Effector CD8-positive, alpha-beta T cell (primary cell): ENCODE measurements around the gene RIN1.
"Not testable (repeated sequence)": the region's sequence is repeated elsewhere in the genome, so short reads cannot be mapped to it uniquely, and the experiment has no call there.

Experiments used
- DNase-seq: peaks from one replicate; lab custom pipeline; 2025; lab: John Stamatoyannopoulos, UW

RIN1 gene

DNA sequence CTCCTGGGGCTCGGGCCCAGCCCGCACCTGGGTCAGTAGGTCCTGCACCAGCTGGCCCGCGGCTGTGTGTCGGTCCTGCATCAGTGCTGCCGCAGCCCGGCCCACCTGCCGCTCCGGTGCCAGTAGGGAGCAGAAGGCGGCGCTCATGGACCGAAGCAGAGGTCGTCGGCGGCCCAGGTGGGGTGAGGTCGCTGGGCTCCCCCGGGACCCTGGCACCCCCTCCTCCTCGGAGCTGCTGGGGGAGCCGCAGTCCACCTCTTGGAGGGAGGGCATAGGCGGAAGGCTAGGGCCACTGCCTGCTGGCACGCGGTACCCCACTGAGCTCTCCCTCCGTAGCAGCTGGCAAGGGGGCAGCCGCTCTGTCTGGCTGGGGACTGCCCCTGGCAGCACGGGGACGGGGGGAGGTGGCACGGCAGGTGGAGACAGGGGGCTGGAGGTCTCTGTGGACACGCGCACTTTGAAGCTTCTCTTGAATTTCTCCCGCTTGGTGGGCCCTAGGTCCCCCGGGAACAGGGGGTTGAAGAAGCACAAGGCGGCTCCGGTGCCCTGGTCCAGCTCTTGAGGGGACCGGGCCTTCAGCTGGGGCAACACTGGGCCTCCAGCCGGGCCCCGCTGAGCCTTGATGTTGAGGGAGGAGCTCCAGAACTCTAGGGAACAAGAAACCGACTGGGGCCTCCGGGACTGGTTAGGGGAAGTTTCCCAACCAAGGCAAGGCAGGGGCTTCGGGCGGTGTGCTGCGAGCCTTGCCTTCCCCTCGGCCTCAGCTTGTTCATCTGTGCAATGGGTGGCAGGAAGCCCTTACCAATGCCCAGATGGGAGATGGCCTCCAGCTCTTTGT, 1.4 kb downstream of the RIN1 start:
- DNase-seq, result no peak

- DNase-seq, result no peak
Measured at GRCh38 chr11:66333896-66334604, 2.2 kb downstream of the RIN1 start.

DNA sequence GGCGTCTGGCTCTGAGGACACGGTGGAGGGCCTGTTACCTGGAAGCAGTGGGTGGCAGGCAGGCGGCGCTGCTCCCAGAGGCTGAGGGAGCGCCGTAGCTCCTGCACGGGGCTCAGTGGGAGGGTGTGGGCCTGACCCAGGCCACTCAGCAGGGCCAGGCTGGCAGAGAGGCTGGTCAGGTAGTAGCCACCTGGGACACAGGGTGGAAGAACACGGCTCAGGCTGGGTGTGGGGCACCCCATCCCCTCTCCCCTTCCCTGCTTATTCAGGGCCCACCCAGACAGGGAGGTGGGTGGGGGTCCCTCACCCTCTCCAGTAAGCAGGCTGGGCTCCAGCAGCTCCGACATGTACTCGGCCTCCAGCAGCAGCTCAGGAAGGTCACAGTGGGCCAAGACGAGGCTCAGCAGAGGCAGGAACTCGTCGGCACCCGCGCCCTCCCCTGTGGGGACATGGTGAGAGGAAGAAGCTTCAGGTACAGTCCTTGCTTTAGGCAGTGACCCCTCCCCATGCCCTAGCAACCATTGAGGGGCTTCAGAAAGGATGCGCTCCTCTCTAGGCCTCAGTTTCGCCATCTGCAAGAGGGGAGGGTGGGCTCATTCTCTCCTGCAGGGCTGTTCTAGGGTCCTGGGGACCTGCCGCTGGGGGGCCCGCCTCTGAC, 2.9 kb downstream of the RIN1 start:
- DNase-seq, result no peak

GRCh38 chr11:66332371-66333219, 3.6 kb downstream of the RIN1 start:
- DNase-seq, result no peak

DNA sequence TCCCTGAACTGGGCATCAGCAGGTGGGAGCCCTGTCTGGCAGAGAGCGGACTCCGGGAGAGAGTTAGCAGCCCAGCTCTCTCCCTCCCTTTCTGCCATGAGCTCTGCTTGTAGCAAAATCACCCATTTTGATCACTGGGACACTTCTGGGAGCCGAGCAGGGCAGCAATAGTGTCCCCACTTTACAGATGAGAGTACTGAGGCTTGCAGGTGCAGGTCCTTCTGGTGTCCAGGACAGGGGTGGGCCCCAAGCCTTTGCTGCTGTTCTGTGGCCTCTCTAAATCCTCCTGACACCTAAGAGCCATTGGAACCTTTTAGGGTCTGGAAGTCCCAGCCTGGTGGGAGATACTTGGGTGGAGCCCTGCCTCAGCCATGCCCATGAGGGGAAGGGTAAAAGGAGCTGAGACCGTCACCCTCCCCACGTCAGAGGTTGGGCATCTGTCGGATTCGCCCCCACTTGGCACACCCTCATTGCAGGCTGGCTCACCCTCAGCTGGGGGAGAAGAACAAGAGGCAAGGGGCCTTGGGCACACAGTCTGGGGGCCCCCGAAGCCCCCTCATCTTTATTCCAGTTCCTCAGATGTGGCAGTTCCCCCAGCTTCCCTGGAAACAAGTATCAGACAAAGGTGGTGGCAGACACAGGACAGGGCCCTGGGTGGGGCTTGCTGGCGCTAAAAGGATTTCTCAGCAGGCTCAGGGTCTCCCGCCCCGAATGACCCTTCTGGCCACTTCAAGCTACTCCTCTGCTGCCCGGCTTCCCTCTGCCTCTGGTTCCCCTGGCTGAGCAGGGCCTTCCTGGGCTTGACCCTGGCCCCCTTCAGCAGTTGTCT, 4.5 kb downstream of the RIN1 start:
- no peak for DNase-seq

DNA sequence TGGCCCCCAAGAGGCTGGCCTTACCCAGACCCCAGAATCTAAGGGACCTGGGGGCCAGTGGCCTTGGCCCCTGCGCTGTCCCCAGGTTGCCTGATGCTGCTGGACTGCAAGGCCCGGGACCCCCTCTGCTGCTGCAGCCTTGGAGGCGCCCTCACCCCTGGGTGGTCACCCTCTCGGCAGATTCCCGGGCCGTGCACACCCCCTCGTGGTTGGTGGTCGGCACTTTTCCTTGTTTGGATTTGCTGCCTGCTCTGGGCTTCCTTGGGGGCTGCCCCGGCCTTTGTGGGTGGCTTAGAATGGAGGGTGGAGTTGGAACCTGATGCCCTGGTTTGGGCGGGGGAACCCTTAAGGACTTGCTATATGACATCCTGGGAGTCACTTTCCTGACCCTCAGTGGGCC, 5.3 kb downstream of the RIN1 start:
- no peak for DNase-seq

DNA sequence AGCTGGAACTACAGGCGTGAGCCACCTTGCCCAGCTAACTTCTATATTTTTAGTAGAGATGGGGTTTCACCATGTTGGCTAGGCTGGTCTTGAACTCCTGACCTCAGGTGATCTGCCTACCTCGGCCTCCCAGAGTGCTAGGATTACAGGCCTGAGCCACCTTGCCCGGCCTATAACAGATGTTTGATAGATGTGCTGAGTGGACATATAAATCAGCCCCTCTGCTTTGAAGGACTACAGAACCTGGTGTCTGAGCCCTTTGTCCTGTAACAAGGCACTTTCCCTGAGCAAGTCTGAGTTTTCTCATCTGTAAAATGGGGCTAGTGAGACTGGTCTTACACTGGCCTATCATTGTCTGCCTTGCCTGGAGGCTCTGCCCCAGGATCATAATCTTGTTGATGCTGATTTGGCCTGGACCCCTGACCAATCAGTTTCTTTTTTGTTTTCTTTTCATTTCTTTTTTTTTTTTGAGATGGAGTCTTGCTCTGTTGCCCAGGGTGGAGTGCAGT, 7.0 kb downstream of the RIN1 start:
- no peak for DNase-seq

DNA sequence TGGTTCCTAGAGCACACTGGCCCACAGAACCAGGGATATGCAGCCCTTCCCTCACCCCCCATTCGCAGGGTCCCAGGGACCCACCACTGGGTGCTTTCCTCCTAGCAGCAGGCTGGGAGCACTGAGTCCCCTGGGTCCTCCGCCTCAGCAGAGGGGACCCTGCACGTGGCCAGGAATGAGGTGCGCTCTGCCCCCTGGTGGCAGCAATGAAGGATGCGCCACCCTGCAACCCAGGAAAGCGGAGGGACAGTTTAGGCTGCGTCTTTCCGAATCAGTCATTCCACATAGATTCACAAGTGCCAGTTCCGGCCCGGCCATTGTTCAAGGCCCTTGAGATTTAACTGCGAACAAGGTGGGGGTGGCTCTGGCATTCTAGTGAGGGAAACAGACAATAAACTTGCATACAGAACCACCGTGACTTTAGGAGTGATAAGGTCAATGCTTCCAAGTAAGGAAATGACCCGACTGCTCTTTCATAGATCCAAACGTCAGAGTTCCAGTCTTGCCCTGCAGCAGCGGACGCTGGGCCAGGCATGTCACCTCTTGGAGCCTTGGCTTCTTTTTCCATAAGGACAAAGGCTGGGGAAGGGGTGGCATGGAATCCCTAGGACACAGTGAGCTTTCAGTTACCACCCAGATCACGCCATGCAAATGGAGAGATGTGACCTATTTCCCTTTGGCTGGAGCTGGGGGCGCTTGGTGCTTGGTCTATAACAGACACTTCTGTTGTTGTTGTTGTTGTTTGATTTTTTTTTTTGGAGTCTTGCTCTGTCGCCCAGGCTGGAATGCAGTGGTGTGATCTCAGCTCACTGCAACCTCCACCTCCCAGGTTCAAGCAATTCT, 7.7 kb downstream of the RIN1 start:
- DNase-seq, result peak; percentile 71

DNA sequence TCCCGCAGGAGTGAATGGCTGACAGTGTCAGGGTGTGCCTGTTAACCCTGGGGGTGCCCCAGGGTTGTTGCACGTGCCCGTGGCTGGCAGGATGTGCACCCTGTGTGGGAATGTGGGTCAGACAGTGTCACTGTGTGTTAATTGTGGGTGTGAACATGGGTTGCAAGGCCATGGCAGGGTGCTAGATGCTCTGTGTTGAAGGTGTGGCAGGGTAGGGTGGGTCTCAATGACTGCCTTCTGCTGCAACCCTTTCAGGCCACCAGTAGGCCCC, 8.3 kb downstream of the RIN1 start:
- no peak for DNase-seq

- DNase-seq, result no peak
Measured at GRCh38 chr11:66327171-66328030, 8.8 kb downstream of the RIN1 start.

DNA sequence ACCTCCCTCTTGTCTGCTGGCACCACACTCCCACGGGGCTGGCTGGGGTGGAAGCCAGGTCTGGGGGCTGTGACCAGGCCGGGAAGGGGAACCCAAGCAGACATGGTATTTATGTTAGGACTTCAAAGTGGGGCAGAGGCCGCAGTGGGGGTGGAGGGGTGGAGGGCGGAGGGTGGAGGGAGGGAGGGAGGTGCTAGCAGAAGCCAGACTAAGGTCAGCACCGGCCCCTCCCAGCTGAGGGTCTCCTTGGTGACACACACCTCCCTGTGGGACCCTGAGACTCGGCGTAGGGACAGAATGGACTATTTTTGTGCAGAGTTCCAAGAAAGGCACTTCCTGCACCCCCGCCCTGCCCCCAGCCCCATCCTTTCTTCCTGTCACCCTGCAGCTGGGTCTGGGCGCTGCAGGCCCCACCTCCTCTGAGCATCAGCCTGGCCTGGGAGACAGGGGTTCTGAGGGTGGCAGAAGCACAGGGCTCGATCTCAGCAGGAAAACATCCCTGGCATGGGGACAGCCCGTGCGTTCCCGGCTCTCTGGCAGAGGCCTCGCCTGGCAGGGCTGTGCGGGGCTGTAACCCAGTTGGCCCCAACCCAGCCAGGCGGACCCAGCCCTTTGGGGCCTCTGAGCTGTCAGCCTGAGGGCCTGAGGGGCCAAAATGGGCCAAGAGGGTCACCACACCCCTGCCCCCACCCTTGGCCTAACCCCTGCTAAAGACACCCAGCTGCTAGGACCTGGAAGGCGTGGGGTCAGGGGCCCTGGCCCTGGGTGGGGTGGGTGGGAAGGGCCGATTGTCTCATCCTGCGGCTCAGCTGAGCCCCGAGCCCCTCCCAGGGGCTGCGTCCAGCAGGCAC, 9.7 kb downstream of the RIN1 start:
- DNase-seq, result no peak

DNA sequence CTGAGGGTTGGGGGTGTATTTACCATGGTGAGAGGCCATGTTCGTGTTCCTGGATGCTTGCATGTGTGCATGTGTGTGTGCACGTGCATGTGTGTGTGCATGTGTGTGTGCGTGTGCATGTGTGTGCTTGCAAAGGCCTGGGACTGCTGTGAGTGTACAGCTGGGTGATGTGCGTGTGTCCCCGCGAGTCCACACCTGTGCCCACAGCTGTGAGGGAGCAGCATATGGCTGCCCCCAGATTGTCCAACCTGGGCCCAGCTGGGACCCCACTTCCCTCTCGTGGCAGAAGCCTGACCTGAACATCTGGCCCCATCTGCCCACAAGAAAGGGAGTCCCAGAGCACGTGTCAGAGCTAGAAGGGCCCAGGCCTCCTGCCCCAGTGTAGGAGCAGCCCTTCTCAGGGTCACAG, 11.0 kb downstream of the RIN1 start:
- no peak for DNase-seq

- no peak for DNase-seq
Measured at GRCh38 chr11:66324664-66325063, 11.6 kb downstream of the RIN1 start.

GRCh38 chr11:66323684-66324083, 12.6 kb downstream of the RIN1 start:
- no peak for DNase-seq

DNA sequence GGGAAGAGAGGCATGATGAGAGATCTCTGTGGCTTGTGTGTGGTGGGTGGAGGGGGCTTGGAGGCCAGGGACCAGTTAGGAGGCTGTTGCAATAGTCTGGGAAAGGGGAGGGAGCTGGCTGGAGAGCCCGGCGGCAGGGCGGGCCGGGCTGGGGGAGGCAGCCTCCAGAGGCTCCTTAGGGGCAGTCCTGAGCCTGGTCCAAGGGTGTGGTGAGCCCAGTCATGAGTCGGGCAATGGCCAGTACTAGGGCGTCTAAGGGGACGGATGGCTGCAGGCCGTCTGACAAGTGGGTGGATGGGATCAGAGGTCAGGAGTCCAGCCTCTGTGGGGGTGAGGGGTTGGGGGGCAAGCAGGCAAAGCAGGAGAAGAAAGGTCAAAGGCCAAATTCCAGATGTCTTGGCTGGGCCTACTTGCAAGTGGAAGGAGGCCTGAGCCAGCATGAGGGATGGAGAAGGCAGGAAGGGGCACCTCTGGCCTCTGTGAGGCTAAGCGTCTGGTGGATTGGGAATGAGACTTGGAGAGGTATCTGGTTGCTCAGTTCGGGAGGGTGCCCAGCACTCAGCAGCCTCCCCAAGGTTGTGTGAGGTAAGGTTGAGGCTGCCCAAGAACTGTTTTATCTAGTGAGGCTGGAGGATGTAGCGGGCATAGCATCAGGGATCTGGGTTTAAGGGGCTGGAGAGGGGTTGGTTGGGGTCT, 13.4 kb downstream of the RIN1 start:
- no peak for DNase-seq

GRCh38 chr11:66321606-66322005, 14.6 kb downstream of the RIN1 start:
- DNase-seq, result no peak

GRCh38 chr11:66320748-66321147, 15.5 kb downstream of the RIN1 start:
- DNase-seq, result not testable (repeated sequence)

DNA sequence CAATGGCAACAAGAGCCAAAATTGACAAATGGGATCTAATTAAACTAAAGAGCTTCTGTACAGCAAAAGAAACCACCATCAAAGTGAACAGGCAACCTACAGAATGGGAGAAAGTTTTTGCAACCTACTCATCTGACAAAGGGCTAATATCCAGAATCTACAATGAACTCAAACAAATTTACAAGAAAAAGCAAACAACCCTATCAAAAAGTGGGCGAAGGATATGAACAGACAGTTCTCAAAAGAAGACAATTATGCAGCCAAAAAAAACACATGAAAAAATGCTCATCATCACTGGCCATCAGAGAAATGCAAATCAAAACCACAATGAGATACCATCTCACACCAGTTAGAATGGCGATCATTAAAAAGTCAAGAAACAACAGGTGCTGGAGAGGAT, 15.9 kb downstream of the RIN1 start:
- not testable (repeated sequence) for DNase-seq
